ENCODE results near the gene PITX2. TPM values are rescaled to one million over a fixed set of nuclear protein-coding genes. Genes with fewer than 3 reads are reported as not detected.

Gene PITX2
- total RNA-seq, 2 donors from 2014 or later = not detected

DNA sequence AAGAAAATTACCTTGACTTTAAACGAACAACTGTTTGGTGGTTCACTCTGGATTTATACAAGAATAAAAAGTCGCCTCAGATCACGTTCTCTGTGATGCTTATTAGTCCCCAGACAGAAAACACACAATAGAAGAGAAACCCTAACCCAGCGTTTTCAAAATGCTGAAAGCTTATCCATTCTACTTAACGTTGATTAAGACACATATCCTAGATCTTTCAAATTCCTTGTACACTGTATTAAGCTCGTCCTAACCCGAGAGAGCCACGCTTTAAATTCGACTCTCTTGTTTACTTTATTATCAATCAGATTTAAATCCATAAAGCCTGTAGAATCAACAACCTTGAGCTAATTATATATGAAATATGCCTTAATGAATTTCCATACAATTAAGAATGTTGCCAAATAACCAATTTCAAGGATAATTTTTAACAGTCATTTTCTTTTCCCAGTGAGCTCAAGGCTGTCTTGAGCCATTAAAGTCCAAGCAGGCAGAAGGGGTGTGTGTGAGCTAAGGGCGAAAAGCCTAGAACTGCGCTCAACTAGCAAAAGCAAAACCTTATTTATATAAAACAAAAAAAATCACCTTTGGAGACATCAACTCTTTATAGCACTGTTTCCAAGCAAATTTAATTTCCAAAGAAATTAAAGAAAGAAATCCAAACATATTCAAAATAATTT is 981 bp upstream of the PITX2 start:
- Mint-ChIP-seq H3K4me3 (peak overlapping the region; percentile 44), H3K36me3 (peaks cover 27% of the 10 kb centered on the region), H3K27ac (no peak overlapping the region), H3K9me3 (peaks cover 7% of the 10 kb centered on the region), H3K27me3 (peaks cover 65 to 78% of the 10 kb centered on the region in 2 donors), H3K4me1 (ENCODE audit: low read depth in 2 of 2) (peaks cover 0 to 6% of the 10 kb centered on the region in 2 donors)
- DNase-seq (ENCODE audit: low spot score) (no peak), ATAC-seq (no peak)

DNA sequence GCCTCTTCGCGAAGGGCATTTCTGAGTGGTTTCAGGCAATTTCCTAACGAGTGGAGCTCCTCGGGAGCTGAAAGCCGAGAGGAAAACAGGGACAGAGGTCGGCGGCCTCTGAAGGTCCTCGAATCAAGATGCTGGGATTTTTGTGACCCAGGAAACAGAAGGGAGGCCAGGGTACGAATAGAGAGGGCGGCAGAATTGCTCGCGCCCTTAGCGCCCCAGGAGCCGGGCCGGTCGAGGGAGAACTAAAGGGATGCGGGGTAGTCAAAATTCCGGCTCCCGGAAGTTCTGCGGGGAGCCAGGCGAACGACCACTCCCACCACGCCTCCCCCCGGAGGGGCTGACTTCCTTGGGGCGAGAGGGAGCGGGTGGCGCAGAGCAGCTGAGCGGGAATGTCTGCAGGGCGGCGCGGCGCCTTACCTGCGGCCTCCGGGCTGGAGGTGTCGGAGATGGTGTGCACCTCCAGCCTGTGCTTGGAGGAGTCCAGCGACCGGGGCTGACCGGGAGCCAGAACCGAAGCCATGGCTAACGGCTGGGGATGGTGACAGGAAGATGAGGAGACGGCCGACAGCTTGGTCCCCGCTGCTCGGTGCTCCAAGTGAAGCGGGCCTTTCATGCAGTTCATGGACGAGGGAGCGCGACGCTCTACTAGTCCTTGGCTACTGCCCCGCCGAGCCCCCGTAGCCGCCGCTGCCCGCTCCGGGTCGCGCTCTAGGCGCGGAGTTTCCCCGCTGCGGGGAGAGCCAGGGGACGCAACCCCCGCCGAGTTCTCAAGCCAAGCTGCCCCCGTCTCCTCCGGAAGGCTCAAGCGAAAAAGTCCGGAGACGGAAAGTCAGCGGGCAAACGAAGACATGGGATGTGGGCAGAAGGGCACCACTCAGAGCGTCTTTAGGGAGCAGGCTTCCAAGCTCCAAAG is 782 bp downstream of the PITX2 start:
- Mint-ChIP-seq H3K36me3 (peaks cover 12% of the 10 kb centered on the region), H3K27ac (no peak overlapping the region), H3K4me1 (ENCODE audit: low read depth in 2 of 2) (peaks cover 0 to 6% of the 10 kb centered on the region in 2 donors), H3K9me3 (peaks cover 4% of the 10 kb centered on the region), H3K27me3 (peaks cover 63 to 78% of the 10 kb centered on the region in 2 donors), H3K4me3 (peak overlapping the region; percentile 44)
- ATAC-seq (no peak), DNase-seq (ENCODE audit: low spot score) (no peak)

DNA sequence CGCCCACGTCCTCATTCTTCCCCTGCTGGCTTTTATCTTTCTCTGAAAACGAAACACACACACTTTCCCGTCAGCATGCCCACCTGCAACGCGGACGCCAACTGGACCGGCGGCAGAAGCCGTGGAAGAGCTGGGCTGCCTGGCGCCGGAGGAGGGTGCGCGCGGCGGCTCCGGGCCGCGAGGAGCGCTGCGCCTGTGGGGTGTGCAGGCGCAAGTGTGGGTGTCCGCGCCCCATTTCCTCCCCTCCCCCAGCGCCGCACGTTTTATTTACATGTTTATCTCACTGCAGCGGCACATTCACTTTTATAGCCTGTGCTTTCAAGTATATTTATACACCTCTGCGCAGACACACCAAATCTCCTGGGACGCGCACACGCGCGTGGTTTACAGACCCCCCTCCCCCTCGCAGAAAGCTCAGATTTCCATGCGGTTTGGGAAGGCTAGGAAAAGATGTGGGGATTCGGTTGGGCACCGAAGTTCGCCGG is 1.5 kb downstream of the PITX2 start:
- H3K4me1 Mint-ChIP-seq (ENCODE audit: low read depth in 2 of 2) = peaks cover 0 to 6% of the 10 kb centered on the region in 2 donors
- ATAC-seq = no peak
- H3K4me3 Mint-ChIP-seq = no peak overlapping the region
- peaks cover 12% of the 10 kb centered on the region for H3K36me3 Mint-ChIP-seq
- DNase-seq (ENCODE audit: low spot score) = no peak
- no peak overlapping the region for H3K27ac Mint-ChIP-seq
- peaks cover 4% of the 10 kb centered on the region for H3K9me3 Mint-ChIP-seq
- peaks cover 66 to 75% of the 10 kb centered on the region in 2 donors for H3K27me3 Mint-ChIP-seq

DNA sequence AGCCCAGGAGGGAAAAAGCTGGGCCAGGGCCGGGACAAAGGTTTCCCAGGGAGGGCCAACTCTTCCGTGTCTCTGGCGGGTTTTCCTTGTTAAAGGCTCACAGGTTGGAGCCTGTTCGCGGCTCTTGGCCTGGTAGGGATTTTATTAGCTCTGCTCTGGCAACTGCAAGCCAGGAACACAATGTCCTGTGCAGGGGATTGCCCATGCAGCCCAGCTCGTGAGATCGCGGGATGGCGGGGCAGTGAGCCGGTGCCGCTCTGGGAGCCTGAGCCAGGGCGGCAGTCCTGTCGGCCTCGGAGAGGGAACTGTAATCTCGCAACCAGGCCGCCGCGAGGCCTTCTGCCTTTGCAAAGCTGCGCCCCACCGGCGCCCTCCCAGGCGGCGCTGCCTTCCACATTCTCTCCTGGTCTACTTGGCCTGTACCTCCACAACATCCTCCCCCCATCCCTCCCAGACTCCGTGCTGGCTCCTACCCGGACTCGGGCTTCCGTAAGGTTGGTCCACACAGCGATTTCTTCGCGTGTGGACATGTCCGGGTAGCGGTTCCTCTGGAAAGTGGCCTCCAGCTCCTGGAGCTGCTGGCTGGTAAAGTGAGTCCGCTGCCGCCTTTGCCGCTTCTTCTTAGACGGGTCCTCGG is 2.1 kb downstream of the PITX2 start:
- H3K9me3 Mint-ChIP-seq = no peaks in the 10 kb centered on the region
- H3K4me1 Mint-ChIP-seq (ENCODE audit: low read depth in 2 of 2) = peaks cover 0 to 6% of the 10 kb centered on the region in 2 donors
- H3K27me3 Mint-ChIP-seq = peaks cover 64 to 75% of the 10 kb centered on the region in 2 donors
- H3K4me3 Mint-ChIP-seq = no peak overlapping the region
- peak in 1 of 2 donors; percentile 24 for ATAC-seq
- no peak overlapping the region for H3K27ac Mint-ChIP-seq
- H3K36me3 Mint-ChIP-seq = peaks cover 12% of the 10 kb centered on the region
- no peak for DNase-seq (ENCODE audit: low spot score)

- no peak overlapping the region for H3K4me3 Mint-ChIP-seq
- DNase-seq (ENCODE audit: low spot score) (no peak), ATAC-seq (no peak)
- peaks cover 0 to 6% of the 10 kb centered on the region in 2 donors for H3K4me1 Mint-ChIP-seq (ENCODE audit: low read depth in 2 of 2)
- H3K27me3 Mint-ChIP-seq = peaks cover 65 to 75% of the 10 kb centered on the region in 2 donors
- no peak overlapping the region for H3K27ac Mint-ChIP-seq
- H3K9me3 Mint-ChIP-seq = no peaks in the 10 kb centered on the region
- H3K36me3 Mint-ChIP-seq = peaks cover 12% of the 10 kb centered on the region
Measured at GRCh38 chr4:110620322-110620690, 2.6 kb downstream of the PITX2 start.

DNA sequence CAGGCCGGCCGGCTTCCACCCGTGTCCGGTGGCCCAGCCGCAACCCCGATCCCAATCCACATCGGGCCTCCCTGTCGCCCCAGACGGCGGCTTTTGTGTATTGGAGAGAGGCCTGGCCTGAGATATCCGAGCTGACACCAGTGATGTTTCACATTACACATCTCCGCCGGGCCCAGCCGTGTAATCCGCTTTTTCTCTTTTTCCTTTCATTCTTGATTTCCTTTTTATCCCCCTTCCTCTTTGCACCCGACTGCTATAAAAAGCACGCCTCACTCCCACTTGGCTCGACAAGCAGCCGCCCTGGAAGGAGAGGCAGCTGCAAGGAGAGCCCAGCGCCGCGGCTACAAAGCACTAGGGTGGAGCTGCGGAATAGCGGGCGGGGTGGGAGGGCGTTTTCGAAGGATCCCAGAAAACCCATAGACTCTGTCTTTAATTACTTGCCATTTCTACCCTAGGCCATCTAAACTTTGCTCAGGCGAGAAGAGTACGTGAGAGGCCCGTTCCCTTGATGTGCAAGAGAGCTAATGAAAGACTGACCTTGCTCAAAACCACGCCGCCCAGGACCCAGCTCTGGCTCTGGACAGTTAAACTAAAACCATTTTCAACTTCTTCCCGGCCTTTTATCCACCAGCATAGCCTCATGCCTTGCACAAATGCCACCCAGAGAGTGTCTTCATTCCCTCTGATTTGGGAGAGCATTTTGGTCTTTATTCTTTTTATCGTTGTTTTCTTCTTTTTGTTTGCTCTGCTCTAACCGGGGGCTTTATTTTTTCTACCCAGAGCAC is 3.2 kb downstream of the PITX2 start:
- peaks cover 0 to 6% of the 10 kb centered on the region in 2 donors for H3K4me1 Mint-ChIP-seq (ENCODE audit: low read depth in 2 of 2)
- peaks cover 12% of the 10 kb centered on the region for H3K36me3 Mint-ChIP-seq
- H3K9me3 Mint-ChIP-seq = no peaks in the 10 kb centered on the region
- H3K27me3 Mint-ChIP-seq = peaks cover 63 to 75% of the 10 kb centered on the region in 2 donors
- no peak overlapping the region for H3K27ac Mint-ChIP-seq
- H3K4me3 Mint-ChIP-seq = no peak overlapping the region
- no peak for DNase-seq (ENCODE audit: low spot score)
- no peak for ATAC-seq

DNA sequence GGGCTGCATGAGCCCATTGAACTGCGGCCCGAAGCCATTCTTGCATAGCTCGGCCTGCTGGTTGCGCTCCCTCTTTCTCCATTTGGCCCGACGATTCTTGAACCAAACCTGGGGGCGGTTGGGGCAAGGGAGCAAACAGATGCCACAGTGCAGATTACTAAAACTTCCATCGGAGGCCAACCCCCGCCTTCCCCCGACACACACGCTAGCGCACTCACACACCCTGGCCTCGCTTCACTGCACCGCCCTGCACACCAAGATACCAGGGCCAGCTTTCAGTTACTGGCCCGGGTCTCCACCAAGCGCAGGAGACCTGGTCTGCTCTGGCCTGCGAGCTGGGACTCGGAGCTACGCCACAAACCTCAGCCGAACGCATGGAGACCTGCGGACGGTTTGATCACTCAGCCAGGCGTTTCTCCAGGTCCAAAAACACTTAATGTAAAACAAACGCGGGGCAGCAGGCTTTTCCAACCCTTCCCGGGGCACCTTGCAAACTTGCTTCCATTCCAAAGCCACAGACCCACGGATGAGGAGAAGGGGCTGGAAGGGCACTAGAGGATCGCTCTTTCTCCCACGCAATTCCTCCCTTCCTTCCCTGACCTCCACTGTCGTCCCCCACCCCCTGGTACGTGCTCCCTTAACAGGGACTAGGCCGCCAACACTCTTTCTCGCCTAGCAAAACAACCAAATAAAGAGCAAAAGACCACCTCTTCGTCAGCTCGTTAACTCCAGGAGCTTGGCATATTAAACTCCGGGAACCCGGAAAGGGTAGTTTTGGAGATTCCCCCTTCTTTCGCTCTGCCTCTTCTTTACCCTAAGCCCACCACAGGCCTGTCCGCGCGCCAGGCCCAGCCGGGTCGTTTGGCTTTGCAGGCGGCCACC is 4.1 kb downstream of the PITX2 start:
- no peak overlapping the region for H3K27ac Mint-ChIP-seq
- peaks cover 12% of the 10 kb centered on the region for H3K36me3 Mint-ChIP-seq
- peaks cover 0 to 6% of the 10 kb centered on the region in 2 donors for H3K4me1 Mint-ChIP-seq (ENCODE audit: low read depth in 2 of 2)
- ATAC-seq = no peak
- no peak overlapping the region for H3K4me3 Mint-ChIP-seq
- peaks cover 60 to 67% of the 10 kb centered on the region in 2 donors for H3K27me3 Mint-ChIP-seq
- no peaks in the 10 kb centered on the region for H3K9me3 Mint-ChIP-seq
- no peak for DNase-seq (ENCODE audit: low spot score)

DNA sequence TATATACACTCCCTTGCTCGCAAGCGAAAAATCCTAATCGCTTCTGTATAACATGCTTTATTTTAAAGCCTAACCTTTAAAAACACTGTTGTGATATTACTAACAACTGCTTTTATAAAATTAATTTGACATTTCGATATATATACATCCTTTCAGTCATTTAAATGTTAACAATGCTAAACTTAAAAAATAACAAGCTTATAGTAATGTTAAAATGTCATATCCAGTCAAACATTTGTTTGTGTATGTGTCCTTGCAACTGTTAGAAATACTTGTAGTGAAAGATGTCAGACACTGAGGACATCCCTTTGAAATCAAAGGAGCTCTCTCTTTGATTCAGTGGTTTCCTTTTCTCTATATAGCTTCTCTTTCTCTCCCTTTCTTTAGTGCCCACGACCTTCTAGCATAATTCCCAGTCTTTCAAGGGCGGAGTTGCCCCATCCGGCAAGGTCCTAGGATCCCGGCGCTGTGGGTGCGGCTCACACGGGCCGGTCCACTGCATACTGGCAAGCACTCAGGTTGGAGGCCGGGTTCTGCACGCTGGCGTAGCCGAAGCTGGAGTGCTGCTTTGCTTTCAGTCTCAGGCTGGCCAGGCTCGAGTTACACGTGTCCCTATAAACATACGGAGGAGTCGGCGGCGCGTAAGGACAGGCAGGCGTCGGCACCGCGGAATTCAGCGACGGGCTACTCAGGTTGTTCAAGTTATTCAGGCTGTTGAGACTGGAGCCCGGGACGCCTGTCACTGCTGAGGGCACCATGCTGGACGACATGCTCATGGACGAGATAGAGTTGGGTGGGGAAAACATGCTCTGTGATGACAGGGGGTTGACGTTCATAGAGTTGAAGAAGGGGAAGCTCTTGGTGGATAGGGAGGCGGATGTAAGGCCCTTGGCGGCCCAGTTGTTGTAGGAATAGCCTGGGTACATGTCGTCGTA is 5.0 kb downstream of the PITX2 start:
- Mint-ChIP-seq H3K4me1 (ENCODE audit: low read depth in 2 of 2) (peaks cover 0 to 3% of the 10 kb centered on the region in 2 donors), H3K4me3 (no peak overlapping the region), H3K27me3 (peaks cover 54 to 62% of the 10 kb centered on the region in 2 donors), H3K36me3 (peaks cover 6% of the 10 kb centered on the region), H3K27ac (no peak overlapping the region), H3K9me3 (no peaks in the 10 kb centered on the region)
- DNase-seq (ENCODE audit: low spot score) = no peak
- no peak for ATAC-seq

GRCh38 chr4:110617075-110617640 is 5.7 kb downstream of the PITX2 start:
- H3K4me1 Mint-ChIP-seq (ENCODE audit: low read depth in 2 of 2) = peaks cover 0 to 3% of the 10 kb centered on the region in 2 donors
- no peaks in the 10 kb centered on the region for H3K9me3 Mint-ChIP-seq
- no peak overlapping the region for H3K4me3 Mint-ChIP-seq
- DNase-seq (ENCODE audit: low spot score) = no peak
- H3K36me3 Mint-ChIP-seq = peaks cover 6% of the 10 kb centered on the region
- no peak for ATAC-seq
- H3K27me3 Mint-ChIP-seq = peaks cover 55 to 64% of the 10 kb centered on the region in 2 donors
- no peak overlapping the region for H3K27ac Mint-ChIP-seq

GRCh38 chr4:110616238-110617074 is 6.4 kb downstream of the PITX2 start:
- Mint-ChIP-seq H3K9me3 (no peaks in the 10 kb centered on the region), H3K27me3 (peaks cover 51 to 64% of the 10 kb centered on the region in 2 donors), H3K27ac (no peak overlapping the region), H3K4me3 (no peak overlapping the region), H3K36me3 (peaks cover 6% of the 10 kb centered on the region), H3K4me1 (ENCODE audit: low read depth in 2 of 2) (peaks cover 0 to 3% of the 10 kb centered on the region in 2 donors)
- DNase-seq (ENCODE audit: low spot score) (no peak), ATAC-seq (no peak)
